Chondrocyte (in vitro differentiated cells): ENCODE results near the gene ATF7IP. TPM values are rescaled to one million over a fixed set of nuclear protein-coding genes. Genes with fewer than 3 reads are reported as not detected.

Experiments
- DNase-seq: peaks from one replicate; pipeline ENCODE4 v3.0.0; 2021; ENCODE audit warnings: mixed read lengths, low spot score
- H3K27ac Mint-ChIP-seq: one replicate; pipeline ENCODE4 v1.8.0; 2021; ENCODE audit warnings: mild to moderate bottlenecking, moderate library complexity, mixed read lengths; ENCODE audit not compliant: unreplicated experiment
- H3K27me3 Mint-ChIP-seq: 2 replicates; pipeline ENCODE4 v1.8.0; 2021; ENCODE audit warnings: low read depth, mixed read lengths
- H3K36me3 Mint-ChIP-seq: 2 replicates; pipeline ENCODE4 v1.8.0; 2021; ENCODE audit warnings: low read depth, mixed read lengths
- H3K4me1 Mint-ChIP-seq: 2 replicates; pipeline ENCODE4 v1.8.0; 2021; ENCODE audit warnings: low read depth, mild to moderate bottlenecking, mixed read lengths
- H3K4me3 Mint-ChIP-seq: one replicate; pipeline ENCODE4 v1.8.0; 2021; ENCODE audit warnings: mild to moderate bottlenecking, moderate library complexity, mixed read lengths; ENCODE audit not compliant: unreplicated experiment
- H3K9me3 Mint-ChIP-seq: 2 replicates; pipeline ENCODE4 v1.8.0; 2021; ENCODE audit warnings: low read depth, mixed read lengths
- total RNA-seq: library from RNA; stranded (reverse); gene quantifications from 3 replicates; pipeline ENCODE4 v1.2.1, GENCODE V29; 2021
- TF ChIP-seq, protein P1 (sequence below): fragments of 200-600 bp; sonication (generic); IDR thresholded peaks from 2 replicates; pipeline ENCODE4 v1.5.0; 2021; ENCODE audit warnings: antibody characterized with exemption, mild to moderate bottlenecking, moderate library complexity

ATF7IP gene
- total RNA-seq, 1 donor from 2014 or later = 45.9 TPM

DNA sequence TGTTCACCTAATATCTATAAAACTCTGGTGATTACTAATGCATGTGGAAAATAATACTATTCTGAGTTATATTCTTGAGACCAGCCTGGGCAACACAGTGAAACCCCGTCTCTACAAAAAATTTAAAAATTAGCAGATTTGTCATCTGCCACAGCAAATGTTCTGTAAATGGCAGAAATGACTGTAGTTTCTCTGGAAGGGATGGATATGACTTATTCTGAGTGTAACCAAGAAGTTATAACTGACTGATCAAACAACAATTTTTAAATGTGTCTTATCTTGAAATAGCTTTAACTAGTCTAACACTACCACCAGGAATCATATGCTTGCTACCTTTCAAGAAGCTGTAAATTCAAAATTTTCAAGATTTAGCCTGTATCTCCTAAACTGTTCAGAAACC, 113.5 kb downstream of the ATF7IP start:
- H3K4me3 Mint-ChIP-seq = no peak overlapping the region
- peaks cover 45% of the 10 kb centered on the region for H3K36me3 Mint-ChIP-seq
- H3K4me1 Mint-ChIP-seq = no peaks in the 10 kb centered on the region
- no peak overlapping the region for H3K27ac Mint-ChIP-seq
- H3K27me3 Mint-ChIP-seq = no peaks in the 10 kb centered on the region
- TF ChIP-seq, protein P1, sequence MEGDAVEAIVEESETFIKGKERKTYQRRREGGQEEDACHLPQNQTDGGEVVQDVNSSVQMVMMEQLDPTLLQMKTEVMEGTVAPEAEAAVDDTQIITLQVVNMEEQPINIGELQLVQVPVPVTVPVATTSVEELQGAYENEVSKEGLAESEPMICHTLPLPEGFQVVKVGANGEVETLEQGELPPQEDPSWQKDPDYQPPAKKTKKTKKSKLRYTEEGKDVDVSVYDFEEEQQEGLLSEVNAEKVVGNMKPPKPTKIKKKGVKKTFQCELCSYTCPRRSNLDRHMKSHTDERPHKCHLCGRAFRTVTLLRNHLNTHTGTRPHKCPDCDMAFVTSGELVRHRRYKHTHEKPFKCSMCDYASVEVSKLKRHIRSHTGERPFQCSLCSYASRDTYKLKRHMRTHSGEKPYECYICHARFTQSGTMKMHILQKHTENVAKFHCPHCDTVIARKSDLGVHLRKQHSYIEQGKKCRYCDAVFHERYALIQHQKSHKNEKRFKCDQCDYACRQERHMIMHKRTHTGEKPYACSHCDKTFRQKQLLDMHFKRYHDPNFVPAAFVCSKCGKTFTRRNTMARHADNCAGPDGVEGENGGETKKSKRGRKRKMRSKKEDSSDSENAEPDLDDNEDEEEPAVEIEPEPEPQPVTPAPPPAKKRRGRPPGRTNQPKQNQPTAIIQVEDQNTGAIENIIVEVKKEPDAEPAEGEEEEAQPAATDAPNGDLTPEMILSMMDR = no peak
- H3K9me3 Mint-ChIP-seq = peaks cover 6% of the 10 kb centered on the region
- no peak for DNase-seq

DNA sequence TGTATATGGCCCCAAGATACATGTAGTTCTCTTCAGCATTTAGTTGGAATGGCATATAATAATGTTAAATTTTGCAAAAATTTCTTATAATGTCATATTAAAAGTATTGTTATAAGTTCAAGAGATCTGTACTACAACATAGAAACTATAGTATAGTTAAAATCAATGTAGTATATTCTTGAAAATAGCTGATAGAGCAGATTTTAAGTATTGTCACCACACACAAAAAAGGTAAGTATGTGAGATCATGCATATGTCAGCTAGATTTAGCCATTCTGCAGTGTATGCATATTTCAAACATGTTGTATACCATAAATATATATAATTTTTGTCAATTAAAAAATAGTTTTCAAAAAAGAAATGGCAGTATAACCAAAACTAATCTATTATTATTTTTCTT, 115.7 kb downstream of the ATF7IP start:
- no peaks in the 10 kb centered on the region for H3K9me3 Mint-ChIP-seq
- DNase-seq = no peak
- TF ChIP-seq, protein P1 = no peak
- H3K4me1 Mint-ChIP-seq = no peaks in the 10 kb centered on the region
- no peak overlapping the region for H3K27ac Mint-ChIP-seq
- H3K4me3 Mint-ChIP-seq = no peak overlapping the region
- peaks cover 46% of the 10 kb centered on the region for H3K36me3 Mint-ChIP-seq
- H3K27me3 Mint-ChIP-seq = no peaks in the 10 kb centered on the region

DNA sequence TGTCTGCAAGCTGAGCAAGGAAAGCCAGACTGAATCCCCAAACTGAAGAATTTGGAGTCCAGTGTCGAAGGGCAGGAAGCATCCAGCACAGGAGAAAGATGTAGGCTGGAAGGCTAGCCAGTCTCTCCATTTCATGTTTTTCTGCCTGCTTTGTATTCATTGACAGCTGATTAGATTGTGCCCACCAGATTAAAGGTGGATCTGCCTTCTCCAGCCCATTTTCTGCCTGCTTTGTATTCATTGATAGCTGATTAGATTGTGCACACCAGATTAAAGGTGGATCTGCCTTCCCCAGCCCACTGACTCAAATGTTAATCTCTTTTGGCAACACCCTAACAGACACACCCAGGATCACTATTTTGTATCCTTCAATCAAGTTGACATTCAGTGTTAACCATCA, 116.9 kb downstream of the ATF7IP start:
- no peak overlapping the region for H3K27ac Mint-ChIP-seq
- no peaks in the 10 kb centered on the region for H3K27me3 Mint-ChIP-seq
- TF ChIP-seq, protein P1 = no peak
- H3K9me3 Mint-ChIP-seq = no peaks in the 10 kb centered on the region
- H3K36me3 Mint-ChIP-seq = peaks cover 53% of the 10 kb centered on the region
- DNase-seq = no peak
- no peak overlapping the region for H3K4me3 Mint-ChIP-seq
- no peaks in the 10 kb centered on the region for H3K4me1 Mint-ChIP-seq

DNA sequence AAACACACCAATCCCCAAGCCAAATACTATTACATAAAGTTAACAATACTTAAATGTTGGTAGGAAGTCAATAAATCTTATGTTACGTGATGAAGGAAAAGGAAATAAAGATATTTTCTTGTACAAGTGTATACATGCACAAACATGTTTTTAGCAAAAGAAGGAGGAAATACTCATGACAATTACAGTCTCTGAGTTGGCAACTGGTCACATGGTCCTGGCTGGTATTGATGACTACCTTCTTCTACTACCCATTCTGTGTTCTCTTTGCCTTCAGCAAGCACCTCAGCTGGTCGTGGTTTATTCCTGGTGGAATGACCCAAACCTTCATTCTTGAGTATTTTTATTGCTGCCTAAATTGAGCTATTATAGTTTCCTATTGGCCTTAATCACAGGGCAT, 117.4 kb downstream of the ATF7IP start:
- TF ChIP-seq, protein P1 = no peak
- Mint-ChIP-seq H3K27me3 (no peaks in the 10 kb centered on the region), H3K9me3 (no peaks in the 10 kb centered on the region), H3K27ac (no peak overlapping the region), H3K4me3 (no peak overlapping the region), H3K4me1 (no peaks in the 10 kb centered on the region), H3K36me3 (peaks cover 53% of the 10 kb centered on the region)
- DNase-seq = no peak

DNA sequence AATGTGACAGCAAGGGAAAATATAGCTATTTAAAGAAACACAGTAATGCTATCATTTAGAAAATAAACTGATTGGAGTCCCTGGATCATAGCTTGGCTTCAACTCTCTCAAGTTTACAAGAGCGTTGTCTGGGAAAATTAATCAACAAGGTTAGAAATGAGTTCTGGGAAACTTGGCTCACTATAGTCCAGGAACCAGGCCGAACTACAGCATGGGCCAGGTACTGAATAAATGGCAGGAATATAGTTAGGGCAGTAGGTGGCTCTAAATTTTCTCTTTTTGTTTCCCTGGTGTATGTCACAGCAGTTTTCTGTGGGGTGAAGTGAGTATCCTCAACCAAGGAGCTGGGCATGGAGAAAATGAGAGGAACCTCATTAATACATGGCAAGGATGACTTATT, 129.8 kb downstream of the ATF7IP start:
- no peak for DNase-seq
- Mint-ChIP-seq H3K36me3 (peaks cover 59% of the 10 kb centered on the region), H3K27ac (no peak overlapping the region), H3K4me3 (no peak overlapping the region), H3K9me3 (peaks cover 12% of the 10 kb centered on the region), H3K4me1 (no peaks in the 10 kb centered on the region), H3K27me3 (no peaks in the 10 kb centered on the region)
- TF ChIP-seq, protein P1 = no peak
